ENCODE results near the gene CCDC149.
A peak's percentile ranks its signal among the peaks of the same experiment; 100 is the strongest.
"Not testable (repeated sequence)": the region's sequence is repeated elsewhere in the genome, so short reads cannot be mapped to it uniquely, and the experiment has no call there.

The CCDC149 gene

GRCh38 chr4:24915121-24915922, 2.5 kb upstream of the CCDC149 start:
- no peak for DNase-seq

- DNase-seq: no peak
Measured at GRCh38 chr4:24914460-24914859, 1.6 kb upstream of the CCDC149 start.

GRCh38 chr4:24913119-24913485, 260 bp upstream of the CCDC149 start:
- no peak for DNase-seq

- DNase-seq: no peak
Measured at GRCh38 chr4:24910499-24910898, 2.3 kb downstream of the CCDC149 start.

- DNase-seq: not testable (repeated sequence)
Measured at GRCh38 chr4:24909606-24910005, 3.2 kb downstream of the CCDC149 start.

GRCh38 chr4:24897639-24898038, 15.2 kb downstream of the CCDC149 start:
- DNase-seq: no peak

GRCh38 chr4:24896977-24897376, 15.9 kb downstream of the CCDC149 start:
- DNase-seq: no peak

- no peak for DNase-seq
Measured at GRCh38 chr4:24896056-24896455, 16.8 kb downstream of the CCDC149 start.

- DNase-seq: no peak
Measured at GRCh38 chr4:24895461-24895860, 17.4 kb downstream of the CCDC149 start.

- no peak for DNase-seq
Measured at GRCh38 chr4:24894846-24895245, 18.0 kb downstream of the CCDC149 start.

- DNase-seq: no peak
Measured at GRCh38 chr4:24894243-24894642, 18.6 kb downstream of the CCDC149 start.

GRCh38 chr4:24892778-24893177, 20.1 kb downstream of the CCDC149 start:
- DNase-seq: no peak

GRCh38 chr4:24892278-24892677, 20.6 kb downstream of the CCDC149 start:
- no peak for DNase-seq

GRCh38 chr4:24890561-24891126, 22.2 kb downstream of the CCDC149 start:
- no peak for DNase-seq

GRCh38 chr4:24889991-24890390, 22.9 kb downstream of the CCDC149 start:
- no peak for DNase-seq

- DNase-seq: no peak
Measured at GRCh38 chr4:24888475-24889344, 24.1 kb downstream of the CCDC149 start.

- DNase-seq: no peak
Measured at GRCh38 chr4:24887881-24888430, 24.9 kb downstream of the CCDC149 start.

- no peak for DNase-seq
Measured at GRCh38 chr4:24886596-24886995, 26.2 kb downstream of the CCDC149 start.

- DNase-seq: peak; percentile 11 to 21
Measured at GRCh38 chr4:24885342-24885741, 27.5 kb downstream of the CCDC149 start.

- DNase-seq: no peak
Measured at GRCh38 chr4:24884902-24885301, 27.9 kb downstream of the CCDC149 start.

GRCh38 chr4:24881508-24882196, 31.2 kb downstream of the CCDC149 start:
- DNase-seq: peak in 1 of 2 donors; percentile 47

GRCh38 chr4:24880186-24880585, 32.7 kb downstream of the CCDC149 start:
- peak; percentile 28 to 69 for DNase-seq

- DNase-seq: no peak
Measured at GRCh38 chr4:24878636-24879016, 34.2 kb downstream of the CCDC149 start.
